ENCODE measurements around the gene MTOR. TPM values are rescaled to one million over a fixed set of nuclear protein-coding genes. Genes with fewer than 3 reads are reported as not detected.
"Not testable (repeated sequence)": the region's sequence is repeated elsewhere in the genome, so short reads cannot be mapped to it uniquely, and the experiment has no call there.

MTOR gene
- total RNA-seq, 1 experiment from 2014 or later = 36.1 TPM

DNA sequence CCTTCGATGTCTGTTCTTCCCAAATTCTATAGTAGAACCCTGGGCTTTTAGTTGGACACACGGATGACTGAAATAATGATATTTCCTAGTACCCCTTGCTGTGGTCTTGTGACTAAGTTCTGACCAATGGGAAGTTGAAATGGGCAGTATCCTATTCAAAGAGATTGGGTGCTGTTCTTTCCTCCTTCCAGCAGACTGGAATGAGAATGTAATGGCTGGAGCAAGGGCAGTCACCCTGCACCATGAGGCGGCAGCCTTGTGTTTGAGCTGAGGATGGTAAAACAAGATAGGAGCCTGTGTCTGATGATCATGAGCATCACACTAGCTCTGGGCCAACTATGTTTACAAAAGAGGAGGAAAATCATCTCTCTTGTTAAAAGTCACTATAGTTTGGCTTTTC lies 197.4 kb downstream of the MTOR start:
- Mint-ChIP-seq H3K4me3 (ENCODE audit: low read depth, unreplicated experiment) (no peak overlapping the region), H3K9me3 (ENCODE audit: low read depth, unreplicated experiment) (no peaks in the 10 kb centered on the region), H3K27me3 (ENCODE audit: unreplicated experiment) (no peaks in the 10 kb centered on the region), H3K36me3 (ENCODE audit: insufficient read depth, unreplicated experiment) (peaks cover 50% of the 10 kb centered on the region), H3K4me1 (ENCODE audit: low read depth, unreplicated experiment) (no peaks in the 10 kb centered on the region), H3K27ac (ENCODE audit: unreplicated experiment) (no peak overlapping the region)
- DNase-seq = no peak
- no TSS peak for BruUV-seq (replicated peaks)
- intact Hi-C loops (cut with micrococcal nuclease; ENCODE audit: unreplicated experiment) = no loop called here
- CTCF ChIA-PET = no interaction called here
- TF ChIP-seq, protein P1, sequence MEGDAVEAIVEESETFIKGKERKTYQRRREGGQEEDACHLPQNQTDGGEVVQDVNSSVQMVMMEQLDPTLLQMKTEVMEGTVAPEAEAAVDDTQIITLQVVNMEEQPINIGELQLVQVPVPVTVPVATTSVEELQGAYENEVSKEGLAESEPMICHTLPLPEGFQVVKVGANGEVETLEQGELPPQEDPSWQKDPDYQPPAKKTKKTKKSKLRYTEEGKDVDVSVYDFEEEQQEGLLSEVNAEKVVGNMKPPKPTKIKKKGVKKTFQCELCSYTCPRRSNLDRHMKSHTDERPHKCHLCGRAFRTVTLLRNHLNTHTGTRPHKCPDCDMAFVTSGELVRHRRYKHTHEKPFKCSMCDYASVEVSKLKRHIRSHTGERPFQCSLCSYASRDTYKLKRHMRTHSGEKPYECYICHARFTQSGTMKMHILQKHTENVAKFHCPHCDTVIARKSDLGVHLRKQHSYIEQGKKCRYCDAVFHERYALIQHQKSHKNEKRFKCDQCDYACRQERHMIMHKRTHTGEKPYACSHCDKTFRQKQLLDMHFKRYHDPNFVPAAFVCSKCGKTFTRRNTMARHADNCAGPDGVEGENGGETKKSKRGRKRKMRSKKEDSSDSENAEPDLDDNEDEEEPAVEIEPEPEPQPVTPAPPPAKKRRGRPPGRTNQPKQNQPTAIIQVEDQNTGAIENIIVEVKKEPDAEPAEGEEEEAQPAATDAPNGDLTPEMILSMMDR (IDR thresholded peaks at IDR 0.05; ENCODE audit: unreplicated experiment) = no peak

DNA sequence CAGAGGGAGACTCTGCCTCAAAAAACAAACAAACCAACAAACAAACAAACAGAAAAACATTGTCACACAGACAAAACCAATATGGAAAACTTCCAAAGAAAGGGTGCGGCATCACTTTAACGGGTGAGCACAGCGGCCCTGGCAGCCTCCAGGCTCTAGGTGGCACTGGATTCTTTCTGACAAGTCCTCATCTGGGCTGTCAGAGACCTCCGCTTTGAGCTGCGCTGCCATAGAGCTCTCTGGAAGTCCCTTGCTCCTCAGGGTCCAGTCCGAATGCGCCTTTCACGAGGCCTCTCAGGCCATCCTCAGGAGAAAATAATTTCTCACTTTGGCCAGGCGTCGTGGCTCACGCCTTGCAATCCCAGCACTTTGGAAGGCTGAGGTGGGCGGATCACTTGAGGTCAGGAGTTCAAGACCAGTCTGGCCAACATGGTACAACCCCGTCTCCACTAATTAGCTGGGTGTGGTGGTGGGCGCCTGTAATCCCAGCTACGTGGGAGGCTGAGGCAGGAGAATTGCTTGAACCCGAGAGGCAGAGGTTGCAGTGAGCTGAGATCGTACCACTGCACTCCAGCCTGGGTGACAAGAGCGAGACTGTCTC lies 198.3 kb downstream of the MTOR start:
- H3K9me3 Mint-ChIP-seq (ENCODE audit: low read depth, unreplicated experiment); H3K4me1 Mint-ChIP-seq (ENCODE audit: low read depth, unreplicated experiment); BruUV-seq (replicated peaks); H3K27ac Mint-ChIP-seq (ENCODE audit: unreplicated experiment); H3K4me3 Mint-ChIP-seq (ENCODE audit: low read depth, unreplicated experiment); DNase-seq; CTCF ChIA-PET; intact Hi-C loops (cut with micrococcal nuclease; ENCODE audit: unreplicated experiment); H3K27me3 Mint-ChIP-seq (ENCODE audit: unreplicated experiment): not testable (repeated sequence)
- peaks cover 50% of the 10 kb centered on the region for H3K36me3 Mint-ChIP-seq (ENCODE audit: insufficient read depth, unreplicated experiment)

DNA sequence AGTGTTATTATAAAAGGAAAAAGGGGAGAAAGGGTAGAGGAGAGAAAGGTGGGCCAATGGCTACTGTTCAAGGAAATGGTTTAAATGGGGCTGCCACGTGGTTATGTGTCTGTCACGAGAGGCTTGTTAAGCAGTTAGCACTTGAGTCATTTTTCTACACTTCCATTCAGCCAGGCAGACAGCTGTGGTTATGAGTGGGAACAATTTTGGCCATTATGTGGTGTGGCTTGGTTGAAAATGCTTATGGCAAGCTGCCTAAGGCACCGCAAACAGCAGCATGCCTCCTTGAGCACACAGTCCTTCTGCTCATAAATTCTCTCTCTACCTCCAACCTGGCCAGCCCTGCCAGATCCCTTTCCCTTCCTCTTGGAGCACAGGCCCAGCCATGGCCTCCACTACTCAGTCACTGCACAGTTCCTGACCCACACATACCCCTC lies 199.4 kb downstream of the MTOR start:
- Mint-ChIP-seq H3K27ac (ENCODE audit: unreplicated experiment) (no peak overlapping the region), H3K9me3 (ENCODE audit: low read depth, unreplicated experiment) (no peaks in the 10 kb centered on the region), H3K4me3 (ENCODE audit: low read depth, unreplicated experiment) (no peak overlapping the region), H3K36me3 (ENCODE audit: insufficient read depth, unreplicated experiment) (peaks cover 54% of the 10 kb centered on the region), H3K4me1 (ENCODE audit: low read depth, unreplicated experiment) (no peaks in the 10 kb centered on the region), H3K27me3 (ENCODE audit: unreplicated experiment) (no peaks in the 10 kb centered on the region)
- BruUV-seq (replicated peaks) = no TSS peak
- no peak for DNase-seq
- intact Hi-C loops (cut with micrococcal nuclease; ENCODE audit: unreplicated experiment) = no loop called here
- TF ChIP-seq, protein P1 (IDR thresholded peaks at IDR 0.05; ENCODE audit: unreplicated experiment) = no peak
- CTCF ChIA-PET = no interaction called here

DNA sequence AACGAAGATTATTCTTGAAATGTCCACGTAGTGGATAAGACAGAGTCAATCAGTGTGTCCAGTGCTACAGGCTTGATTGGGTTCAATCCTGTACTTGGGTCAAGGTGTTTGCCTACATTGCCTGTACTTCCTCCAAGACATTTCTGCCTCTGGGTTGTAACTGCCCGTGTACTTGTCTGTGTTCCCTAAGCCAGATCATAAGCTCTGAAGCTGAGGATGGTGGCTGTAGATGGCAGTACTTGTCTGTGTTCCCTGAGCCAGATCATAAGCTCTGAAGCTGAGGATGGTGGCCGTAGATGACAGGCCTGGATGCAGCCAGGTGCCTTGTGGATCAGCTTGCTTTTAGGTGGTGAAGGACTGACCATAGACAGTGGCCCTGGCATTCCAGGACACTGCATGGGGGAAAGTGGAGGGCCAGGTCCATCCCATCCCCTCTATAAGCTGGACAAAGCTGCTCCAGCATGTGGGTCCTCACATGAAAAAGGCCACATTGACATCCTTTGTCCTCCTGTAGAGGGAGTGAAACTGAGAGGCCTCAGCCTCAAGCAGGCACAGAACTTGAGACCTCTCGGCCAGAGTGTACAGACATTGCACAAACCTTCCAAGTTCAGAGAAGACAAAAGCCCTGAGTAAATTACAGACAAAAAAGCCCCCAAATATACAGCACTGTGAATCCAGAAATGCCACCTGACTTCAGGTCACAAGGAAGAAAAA lies 200.5 kb downstream of the MTOR start:
- Mint-ChIP-seq H3K9me3 (ENCODE audit: low read depth, unreplicated experiment) (no peaks in the 10 kb centered on the region), H3K27me3 (ENCODE audit: unreplicated experiment) (no peaks in the 10 kb centered on the region)

More for the DNA sequence above, 200.5 kb downstream of the MTOR start:
- Mint-ChIP-seq H3K27ac (ENCODE audit: unreplicated experiment) (no peak overlapping the region), H3K36me3 (ENCODE audit: insufficient read depth, unreplicated experiment) (peaks cover 57% of the 10 kb centered on the region), H3K4me1 (ENCODE audit: low read depth, unreplicated experiment) (no peaks in the 10 kb centered on the region), H3K4me3 (ENCODE audit: low read depth, unreplicated experiment) (no peak overlapping the region)
- intact Hi-C loops (cut with micrococcal nuclease; ENCODE audit: unreplicated experiment) = no loop called here
- DNase-seq = no peak
- no TSS peak for BruUV-seq (replicated peaks)
- CTCF ChIA-PET = interaction anchor here (0.6 to 0.7 kb wide), 2 partner anchors 280 to 369 kb away, joined by 3 to 5 read pairs; no protein-coding TSS in a partner anchor
- TF ChIP-seq, protein P1 (IDR thresholded peaks at IDR 0.05; ENCODE audit: unreplicated experiment) = no peak

Measured in Calu3 (cell line).